Hematopoietic multipotent progenitor cell (in vitro differentiated cells): Measurements from ENCODE around the gene PIK3CB. TPM values are rescaled to one million over a fixed set of nuclear protein-coding genes. Genes with fewer than 3 reads are reported as not detected.

Experiments
- DNase-seq, 3 donors: peaks; one replicate each; pipeline ENCODE4 v3.0.0-alpha.2; 2011 to 2015; ENCODE audit warnings: low read depth in 2 of 3, low spot score in 2 of 3
- total RNA-seq: library from RNA; depleted of rRNA; stranded (reverse); fragments of >200 nt; gene quantifications from one replicate; pipeline ENCODE4 v1.2.3, GENCODE V29; 2012

PIK3CB gene
- 15.3 TPM for total RNA-seq

- DNase-seq, result peak; percentile 65 to 93 (median 87)
These were observed at the start of gene PIK3CB for GRCh38 chr3:138834596-138835396. Gene PIK3CB, minus strand, starts transcription at chr3:138834928. Its CDS starts 75,585 bp downstream, at chr3:138759343.

DNA sequence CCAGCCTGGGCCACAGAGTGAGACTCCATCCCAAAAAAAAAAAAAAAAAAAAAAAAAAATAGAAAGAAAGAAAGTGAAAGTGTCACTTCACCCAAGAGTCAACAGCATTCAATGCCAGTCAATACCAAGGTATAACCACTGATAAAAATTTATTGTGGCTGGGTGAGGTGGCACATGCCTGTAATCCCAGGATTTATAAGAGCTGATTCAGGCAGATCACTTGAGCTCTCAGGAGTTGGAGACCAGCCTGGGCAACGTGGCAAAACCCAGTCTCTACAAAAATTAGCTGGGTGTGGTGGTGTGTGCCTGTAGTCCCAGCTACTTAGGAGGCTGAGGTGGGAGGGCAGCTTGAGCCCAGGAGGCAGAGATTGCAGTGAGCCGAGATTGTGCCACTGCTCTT lies 46.5 kb upstream of the PIK3CB start:
- peak in 1 of 3 donors; percentile 28 for DNase-seq

- no peak for DNase-seq
These were observed 45.0 kb upstream of the PIK3CB start for GRCh38 chr3:138879541-138880380.

- DNase-seq, result peak in 1 of 3 donors; percentile 35
These were observed 42.5 kb upstream of the PIK3CB start for GRCh38 chr3:138877226-138877625.

DNA sequence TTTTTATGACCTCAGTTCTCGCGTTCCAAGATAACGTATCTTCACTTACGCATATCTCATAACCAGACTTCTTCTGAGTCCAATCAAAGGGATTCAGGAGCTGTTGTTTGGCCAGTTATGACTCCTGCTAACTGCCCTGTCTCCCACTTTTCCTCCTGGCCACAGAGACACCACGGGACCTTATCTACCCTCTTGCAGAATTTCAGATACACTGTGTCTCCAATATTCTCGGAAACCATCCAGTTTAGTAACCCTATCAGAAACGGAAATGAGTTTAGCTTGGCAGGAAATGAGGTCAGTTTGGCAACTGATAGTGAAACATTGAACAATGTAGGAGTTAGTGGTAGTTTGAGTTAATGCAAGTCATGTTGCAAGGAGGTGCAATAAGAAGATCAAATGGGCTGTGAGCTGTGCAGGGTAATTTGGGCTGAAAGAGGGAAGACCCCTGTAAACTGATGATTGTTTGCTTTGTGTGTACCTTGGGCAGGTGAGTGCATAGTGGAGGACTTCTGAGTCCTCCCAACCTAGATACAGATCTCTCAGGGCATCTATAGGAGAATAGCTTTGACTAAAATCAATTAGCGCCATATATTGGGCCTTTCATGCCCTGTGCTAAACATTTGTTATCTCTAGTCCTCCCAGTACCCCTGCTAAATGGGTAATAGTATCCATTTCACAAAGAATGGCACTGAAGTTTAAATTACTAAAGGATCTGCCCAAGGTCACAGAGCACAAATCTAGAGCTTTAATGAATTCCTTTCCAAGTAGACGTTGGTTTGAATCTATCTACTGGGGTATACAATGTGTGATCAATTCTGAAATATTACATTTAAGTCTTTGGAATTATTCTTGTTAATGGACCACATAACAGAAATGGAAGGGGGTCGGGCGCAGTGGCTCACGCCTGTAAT lies 41.3 kb upstream of the PIK3CB start:
- peak in 2 of 3 donors; percentile 46 to 87 for DNase-seq

DNA sequence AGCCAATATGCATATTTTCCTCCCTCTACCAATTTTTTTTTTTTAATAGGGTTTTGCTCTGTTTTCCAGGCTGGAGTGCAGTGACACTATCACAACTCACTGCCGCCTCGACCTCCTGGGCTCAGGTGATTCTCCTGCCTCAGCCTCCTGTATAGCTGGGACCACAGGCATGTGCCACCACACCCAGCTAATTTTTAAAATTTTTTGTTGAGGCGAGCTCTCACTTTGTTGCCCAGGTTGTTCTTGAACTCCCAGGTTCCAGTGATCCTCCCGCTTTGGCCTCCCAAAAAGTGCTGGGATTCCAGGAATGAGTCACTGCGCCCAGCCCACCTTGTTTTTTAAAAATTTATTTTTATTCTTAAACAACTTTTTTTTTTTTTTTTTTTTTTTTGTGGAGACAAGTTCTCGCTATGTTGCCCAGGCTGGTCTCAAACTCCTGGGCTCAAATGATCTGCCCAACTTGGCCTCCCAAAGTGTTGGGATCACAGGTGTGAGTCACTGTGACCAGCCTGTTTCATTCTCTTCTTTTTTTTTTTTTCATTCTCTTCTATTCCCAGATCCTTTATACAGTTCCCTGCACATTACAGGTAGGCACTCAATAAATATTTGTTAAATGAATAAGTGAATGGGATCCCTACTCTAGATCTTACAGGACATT lies 40.5 kb upstream of the PIK3CB start:
- no peak for DNase-seq

DNA sequence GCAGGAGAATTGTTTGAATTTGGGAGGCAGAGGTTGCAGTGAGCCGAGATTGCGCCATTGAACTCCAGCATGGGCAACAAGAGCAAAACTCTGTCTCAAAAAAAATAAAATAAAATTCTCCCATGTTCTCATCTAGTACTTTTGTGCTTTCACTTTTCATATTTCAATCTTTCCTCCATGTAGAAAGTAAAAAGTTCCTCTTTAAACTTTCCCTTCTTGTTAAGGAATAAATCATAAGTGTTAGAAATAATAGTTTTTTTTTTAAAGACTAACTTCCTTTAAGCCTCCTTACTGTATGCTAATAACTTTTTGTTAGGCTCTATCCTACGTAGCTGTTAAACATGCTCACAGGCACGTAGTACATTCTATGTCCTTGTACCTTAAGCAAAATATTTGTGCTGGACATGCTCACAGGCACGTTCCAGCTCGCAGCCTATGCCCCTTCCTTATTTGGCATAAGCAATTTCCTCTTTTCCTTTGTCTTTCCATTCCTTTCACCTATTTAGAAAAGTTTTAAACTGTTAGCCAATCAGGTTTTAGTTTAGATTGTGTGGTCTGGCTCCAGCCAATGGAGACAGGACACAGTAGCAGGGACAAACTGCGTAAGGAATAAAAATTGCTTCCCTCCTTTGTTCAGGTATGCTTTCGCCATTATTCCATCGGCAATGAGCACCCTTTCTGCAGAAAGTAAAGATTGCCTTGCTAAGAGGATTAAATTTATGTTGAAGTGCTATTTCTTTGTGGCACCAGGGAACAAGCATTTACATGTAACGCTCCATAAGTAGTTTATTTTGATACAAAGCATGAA lies 38.9 kb upstream of the PIK3CB start:
- DNase-seq, result peak in 1 of 3 donors; percentile 39

DNA sequence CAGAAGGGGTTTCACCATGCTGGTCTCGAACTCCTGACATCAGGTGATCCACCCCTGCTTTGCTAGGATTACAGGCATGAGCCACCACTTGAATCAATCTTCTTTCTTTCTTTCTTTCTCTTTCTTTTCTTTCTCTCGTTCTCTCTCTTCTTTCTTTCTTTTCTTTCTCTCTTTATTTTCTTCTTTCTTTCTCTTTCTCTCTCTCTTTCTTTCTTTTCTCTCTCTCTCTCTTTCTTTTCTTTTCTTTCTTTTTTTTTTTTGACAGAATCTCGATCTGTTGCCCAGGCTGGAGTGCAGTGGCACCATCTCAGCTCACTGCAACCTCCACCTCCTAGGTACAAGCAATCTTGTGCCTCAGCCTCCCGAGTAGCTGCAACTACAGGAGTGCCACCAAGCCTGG lies 37.9 kb upstream of the PIK3CB start:
- no peak for DNase-seq

- DNase-seq, result no peak
These were observed 33.3 kb upstream of the PIK3CB start for GRCh38 chr3:138867996-138868395.

GRCh38 chr3:138863776-138864113 lies 29.0 kb upstream of the PIK3CB start:
- DNase-seq, result no peak

- no peak for DNase-seq
These were observed 28.4 kb upstream of the PIK3CB start for GRCh38 chr3:138862924-138863775.

GRCh38 chr3:138862531-138862923 lies 27.8 kb upstream of the PIK3CB start:
- DNase-seq, result no peak

GRCh38 chr3:138861798-138862197 lies 27.1 kb upstream of the PIK3CB start:
- DNase-seq, result no peak

- no peak for DNase-seq
These were observed 22.1 kb upstream of the PIK3CB start for GRCh38 chr3:138856799-138857198.

- DNase-seq, result no peak
These were observed 20.2 kb upstream of the PIK3CB start for GRCh38 chr3:138854940-138855339.

GRCh38 chr3:138854204-138854603 lies 19.5 kb upstream of the PIK3CB start:
- DNase-seq, result no peak

GRCh38 chr3:138850151-138850550 lies 15.4 kb upstream of the PIK3CB start:
- DNase-seq, result peak in 1 of 3 donors; percentile 33

DNA sequence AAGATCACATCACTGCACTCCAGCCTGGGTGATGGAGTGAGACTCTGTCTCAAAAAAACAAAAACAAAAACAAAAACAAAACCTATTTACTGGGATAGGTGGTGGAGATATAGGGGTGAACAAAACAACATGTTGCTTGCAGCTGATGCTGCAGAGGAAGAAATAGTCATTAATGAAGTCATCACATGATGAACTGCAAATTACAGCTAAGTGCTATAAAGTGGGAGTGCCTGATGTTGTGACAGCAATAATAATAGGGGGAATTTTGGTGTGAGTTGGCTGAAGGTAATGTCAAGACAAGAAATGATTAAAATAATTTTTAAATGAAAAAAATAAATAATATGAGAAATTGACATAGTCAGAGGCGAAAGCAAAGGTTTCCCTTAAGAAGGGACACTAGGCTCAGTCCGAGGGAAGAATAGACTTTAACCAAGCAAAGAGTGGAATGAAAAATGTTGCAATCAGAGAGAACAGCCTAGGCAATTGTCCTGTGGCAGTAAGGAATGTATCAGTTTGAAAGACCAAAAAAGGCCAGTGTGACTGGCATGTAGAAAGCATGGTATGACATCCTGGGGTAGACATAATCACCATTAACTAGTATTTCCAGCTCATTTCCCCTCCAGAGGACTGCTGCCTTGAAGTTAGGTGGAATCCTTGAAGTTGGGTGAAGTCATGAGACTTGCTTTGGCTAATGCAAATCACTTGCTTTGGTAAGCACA lies 14.7 kb upstream of the PIK3CB start:
- no peak for DNase-seq
